ENCODE data around the gene BLOC1S6.

DNA sequence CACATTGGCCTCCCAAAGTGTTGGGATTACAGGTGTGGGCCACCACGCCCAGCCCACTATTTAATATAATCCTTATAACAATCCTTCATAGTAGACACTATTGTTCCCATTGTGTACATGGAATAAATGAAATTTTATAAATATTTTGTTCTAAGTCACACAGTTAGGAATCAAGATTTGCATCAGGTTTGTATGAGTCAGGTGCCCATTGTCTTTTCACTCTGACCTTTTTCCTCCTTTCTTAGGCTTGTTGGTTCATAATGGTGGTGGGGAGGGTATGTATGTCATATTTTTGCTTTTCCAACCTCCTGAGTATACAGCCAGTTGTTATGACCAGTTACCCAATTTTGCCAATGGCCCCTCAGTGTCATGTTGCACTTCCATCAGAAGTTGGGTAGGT, 46.6 kb upstream of the BLOC1S6 start:
- TF ChIP-seq, protein P1, sequence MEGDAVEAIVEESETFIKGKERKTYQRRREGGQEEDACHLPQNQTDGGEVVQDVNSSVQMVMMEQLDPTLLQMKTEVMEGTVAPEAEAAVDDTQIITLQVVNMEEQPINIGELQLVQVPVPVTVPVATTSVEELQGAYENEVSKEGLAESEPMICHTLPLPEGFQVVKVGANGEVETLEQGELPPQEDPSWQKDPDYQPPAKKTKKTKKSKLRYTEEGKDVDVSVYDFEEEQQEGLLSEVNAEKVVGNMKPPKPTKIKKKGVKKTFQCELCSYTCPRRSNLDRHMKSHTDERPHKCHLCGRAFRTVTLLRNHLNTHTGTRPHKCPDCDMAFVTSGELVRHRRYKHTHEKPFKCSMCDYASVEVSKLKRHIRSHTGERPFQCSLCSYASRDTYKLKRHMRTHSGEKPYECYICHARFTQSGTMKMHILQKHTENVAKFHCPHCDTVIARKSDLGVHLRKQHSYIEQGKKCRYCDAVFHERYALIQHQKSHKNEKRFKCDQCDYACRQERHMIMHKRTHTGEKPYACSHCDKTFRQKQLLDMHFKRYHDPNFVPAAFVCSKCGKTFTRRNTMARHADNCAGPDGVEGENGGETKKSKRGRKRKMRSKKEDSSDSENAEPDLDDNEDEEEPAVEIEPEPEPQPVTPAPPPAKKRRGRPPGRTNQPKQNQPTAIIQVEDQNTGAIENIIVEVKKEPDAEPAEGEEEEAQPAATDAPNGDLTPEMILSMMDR (IDR thresholded peaks at IDR 0.05), result no peak
- TF ChIP-seq EZH2 (IDR thresholded peaks at IDR 0.05) (no peak), EZH2phosphoT487 (IDR thresholded peaks at IDR 0.05) (no peak)

Data from neural progenitor cell (in vitro differentiated cells).